Ectodermal cell (in vitro differentiated cells): ENCODE measurements around the gene FCN3.

Experiments used
- H3K27ac ChIP-seq: 2 replicates; pipeline ENCODE4 v1.7.0; 2013; ENCODE audit warnings: mild to moderate bottlenecking, low read depth, low read length; ENCODE audit not compliant: insufficient read depth, poor library complexity, severe bottlenecking
- H3K27me3 ChIP-seq: 2 replicates; pipeline ENCODE4 v1.7.0; 2013; ENCODE audit warnings: mild to moderate bottlenecking, low read length; ENCODE audit not compliant: insufficient read depth, control insufficient read depth, poor library complexity, severe bottlenecking
- H3K36me3 ChIP-seq: one replicate; pipeline ENCODE4 v1.7.0; 2013; ENCODE audit warnings: low read length; ENCODE audit not compliant: control insufficient read depth, insufficient read depth
- H3K4me1 ChIP-seq: one replicate; pipeline ENCODE4 v1.7.0; 2013; ENCODE audit warnings: low read length; ENCODE audit not compliant: control insufficient read depth, insufficient read depth
- H3K4me3 ChIP-seq: 2 replicates; pipeline ENCODE4 v1.7.0; 2013; ENCODE audit warnings: low read depth, low read length, control low read depth; ENCODE audit not compliant: insufficient read depth
- H3K9me3 ChIP-seq: 2 replicates; pipeline ENCODE4 v1.7.0; 2013; ENCODE audit warnings: mild to moderate bottlenecking, low read length, moderate library complexity; ENCODE audit not compliant: control insufficient read depth
- WGBS, 2 experiments: methylation state at CpG; one replicate each; pipeline ENCODE4 v1.1.7; 2013; ENCODE audit warnings: missing lambda C conversion rate in 2 of 2; 5-methylcytosine and 5-hydroxymethylcytosine counted together

The FCN3 gene

GRCh38 chr1:27366411-27367159, 8.0 kb downstream of the FCN3 start, which contains the start of gene MAP3K6:
MAP3K6 (minus strand) TSS chr1:27366961; CDS start chr1:27366597, 364 bp downstream.
- Histone ChIP-seq H3K4me1 (peaks cover 32% of the 10 kb centered on the region), H3K36me3 (no peaks in the 10 kb centered on the region), H3K27me3 (peaks cover 2% of the 10 kb centered on the region), H3K9me3 (no peaks in the 10 kb centered on the region), H3K4me3 (peak within 1 kb of the TSS; percentile 60), H3K27ac (peak within 1 kb of the TSS; percentile 93)
- WGBS, 2 experiments = 0% methylated on average over 67 of the region's 67 CpGs

- H3K36me3 ChIP-seq = no peaks in the 10 kb centered on the region
- WGBS, 2 experiments = 0% methylated on average over 30 of the region's 30 CpGs
- H3K9me3 ChIP-seq = no peaks in the 10 kb centered on the region
- peaks cover 33% of the 10 kb centered on the region for H3K4me1 ChIP-seq
- H3K27ac ChIP-seq = peak overlapping the region; percentile 93
- peaks cover 7% of the 10 kb centered on the region for H3K27me3 ChIP-seq
- peak overlapping the region; percentile 60 for H3K4me3 ChIP-seq
These were observed 8.6 kb downstream of the FCN3 start for GRCh38 chr1:27366113-27366410.

- 8 to 9% methylated on average over 39 to 40 of the region's 40 CpGs for WGBS, 2 experiments
- peak overlapping the region; percentile 93 for H3K27ac ChIP-seq
These were observed 9.1 kb downstream of the FCN3 start for GRCh38 chr1:27365372-27366112.

GRCh38 chr1:27364696-27365371, 9.8 kb downstream of the FCN3 start:
- 73 to 74% methylated on average over 11 of the region's 11 CpGs for WGBS, 2 experiments

More at GRCh38 chr1:27365372-27366112, 9.1 kb downstream of the FCN3 start:
- Histone ChIP-seq H3K27me3 (peaks cover 13% of the 10 kb centered on the region), H3K9me3 (no peaks in the 10 kb centered on the region), H3K4me3 (peak overlapping the region; percentile 60), H3K36me3 (no peaks in the 10 kb centered on the region), H3K4me1 (peaks cover 36% of the 10 kb centered on the region)

GRCh38 chr1:27363766-27364695, 10.6 kb downstream of the FCN3 start:
- H3K36me3 ChIP-seq = no peaks in the 10 kb centered on the region
- H3K4me1 ChIP-seq = peaks cover 36% of the 10 kb centered on the region
- no peak overlapping the region for H3K4me3 ChIP-seq
- no peaks in the 10 kb centered on the region for H3K9me3 ChIP-seq
- peaks cover 28% of the 10 kb centered on the region for H3K27me3 ChIP-seq
- peak overlapping the region; percentile 80 for H3K27ac ChIP-seq
- WGBS, 2 experiments = 72 to 75% methylated on average over 26 of the region's 26 CpGs

More at GRCh38 chr1:27364696-27365371, 9.8 kb downstream of the FCN3 start:
- peak overlapping the region; percentile 7 for H3K4me3 ChIP-seq
- peak overlapping the region; percentile 80 for H3K27ac ChIP-seq
- no peaks in the 10 kb centered on the region for H3K36me3 ChIP-seq
- H3K27me3 ChIP-seq = peaks cover 20% of the 10 kb centered on the region
- peaks cover 36% of the 10 kb centered on the region for H3K4me1 ChIP-seq
- H3K9me3 ChIP-seq = no peaks in the 10 kb centered on the region

GRCh38 chr1:27361553-27361952, 13.1 kb downstream of the FCN3 start:
- H3K27me3 ChIP-seq = peaks cover 43% of the 10 kb centered on the region
- H3K4me3 ChIP-seq = no peak overlapping the region
- 93 to 94% methylated on average over 8 of the region's 8 CpGs for WGBS, 2 experiments
- H3K9me3 ChIP-seq = no peaks in the 10 kb centered on the region
- H3K36me3 ChIP-seq = no peaks in the 10 kb centered on the region
- peaks cover 24% of the 10 kb centered on the region for H3K4me1 ChIP-seq
- no peak overlapping the region for H3K27ac ChIP-seq

- Histone ChIP-seq H3K27ac (no peak overlapping the region), H3K9me3 (no peaks in the 10 kb centered on the region), H3K4me1 (peaks cover 26% of the 10 kb centered on the region), H3K27me3 (peaks cover 43% of the 10 kb centered on the region), H3K36me3 (no peaks in the 10 kb centered on the region), H3K4me3 (peak overlapping the region; percentile 45)
- WGBS, 2 experiments = 33 to 36% methylated on average over 21 of the region's 21 CpGs
These were observed 13.6 kb downstream of the FCN3 start for GRCh38 chr1:27361044-27361402.

- no peaks in the 10 kb centered on the region for H3K9me3 ChIP-seq
- WGBS, 2 experiments = 5% methylated on average over 68 to 70 of the region's 71 CpGs
- no peak overlapping the region for H3K27ac ChIP-seq
- H3K36me3 ChIP-seq = no peaks in the 10 kb centered on the region
- H3K27me3 ChIP-seq = peaks cover 43% of the 10 kb centered on the region
- peak overlapping the region; percentile 45 for H3K4me3 ChIP-seq
- H3K4me1 ChIP-seq = peaks cover 26% of the 10 kb centered on the region
These were observed 14.2 kb downstream of the FCN3 start for GRCh38 chr1:27360159-27361043.

- no peaks in the 10 kb centered on the region for H3K36me3 ChIP-seq
- 58 to 65% methylated on average over 9 of the region's 9 CpGs for WGBS, 2 experiments
- no peak overlapping the region for H3K27ac ChIP-seq
- peaks cover 21% of the 10 kb centered on the region for H3K4me1 ChIP-seq
- peaks cover 43% of the 10 kb centered on the region for H3K27me3 ChIP-seq
- H3K9me3 ChIP-seq = no peaks in the 10 kb centered on the region
- peak overlapping the region; percentile 45 for H3K4me3 ChIP-seq
These were observed 14.8 kb downstream of the FCN3 start for GRCh38 chr1:27359822-27360158.
